Skeletal muscle cell (primary cell): ENCODE data around the gene PPM1H.

Experiments
- DNase-seq: peaks from one replicate; pipeline ENCODE4 v3.0.0-alpha.2; 2010; ENCODE audit warnings: low read depth
- H3K4me3 ChIP-seq: 2 replicates; pipeline ENCODE4 v1.5.1; 2011; ENCODE audit warnings: low read depth, mild to moderate bottlenecking, control low read depth, low read length, moderate library complexity

PPM1H gene

GRCh38 chr12:62784576-62784975, 150.4 kb downstream of the PPM1H start:
- no peak overlapping the region for H3K4me3 ChIP-seq
- no peak for DNase-seq

DNA sequence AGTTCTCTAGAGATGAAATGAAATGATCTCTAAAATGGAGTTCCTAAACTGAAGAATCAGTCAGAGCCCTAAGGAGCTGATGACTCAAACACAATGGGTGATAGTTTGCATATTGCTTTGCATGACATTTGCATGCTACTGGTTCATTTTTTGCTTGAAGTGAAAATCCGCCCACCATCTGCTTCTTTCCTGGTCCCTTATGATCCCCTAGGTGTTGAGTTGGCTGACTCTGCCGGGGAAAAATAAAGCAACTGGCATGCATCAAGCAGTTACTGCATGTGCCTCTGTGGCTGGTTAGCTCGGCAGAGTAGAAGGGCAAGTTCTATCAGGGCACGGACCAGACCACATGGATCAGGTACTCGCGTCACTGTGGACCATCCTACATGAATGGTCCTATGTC, 151.1 kb downstream of the PPM1H start:
- DNase-seq: no peak

GRCh38 chr12:62781136-62781880, 153.6 kb downstream of the PPM1H start:
- no peak for DNase-seq
- no peak overlapping the region for H3K4me3 ChIP-seq

More for the DNA sequence above, 151.1 kb downstream of the PPM1H start:
- H3K4me3 ChIP-seq: no peak overlapping the region

- DNase-seq: no peak
- no peak overlapping the region for H3K4me3 ChIP-seq
These were observed 155.5 kb downstream of the PPM1H start for GRCh38 chr12:62779488-62779887.

DNA sequence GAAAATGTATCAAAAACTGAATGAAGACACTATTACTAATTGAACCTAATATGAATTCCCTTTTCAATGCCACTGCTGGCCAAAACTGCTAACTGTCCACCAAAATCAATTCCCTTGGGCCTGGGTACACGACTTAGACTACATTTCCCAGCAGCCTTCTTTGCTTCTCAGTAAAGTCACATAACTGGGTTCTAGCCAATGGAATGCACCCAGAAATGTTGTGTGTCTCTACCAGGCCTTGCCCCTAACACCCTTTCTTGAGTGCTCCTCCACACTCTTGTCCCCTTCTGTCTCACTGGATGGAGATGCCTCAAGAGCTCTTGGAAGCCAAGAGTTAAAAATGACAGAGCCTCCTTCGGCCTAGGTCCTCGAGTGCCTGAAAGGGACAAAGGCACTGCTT, 156.8 kb downstream of the PPM1H start:
- DNase-seq: no peak
- H3K4me3 ChIP-seq: no peak overlapping the region

GRCh38 chr12:62776997-62777396, 158.0 kb downstream of the PPM1H start:
- DNase-seq: no peak
- H3K4me3 ChIP-seq: no peak overlapping the region

- no peak for DNase-seq
- no peak overlapping the region for H3K4me3 ChIP-seq
These were observed 158.4 kb downstream of the PPM1H start for GRCh38 chr12:62776575-62776974.

DNA sequence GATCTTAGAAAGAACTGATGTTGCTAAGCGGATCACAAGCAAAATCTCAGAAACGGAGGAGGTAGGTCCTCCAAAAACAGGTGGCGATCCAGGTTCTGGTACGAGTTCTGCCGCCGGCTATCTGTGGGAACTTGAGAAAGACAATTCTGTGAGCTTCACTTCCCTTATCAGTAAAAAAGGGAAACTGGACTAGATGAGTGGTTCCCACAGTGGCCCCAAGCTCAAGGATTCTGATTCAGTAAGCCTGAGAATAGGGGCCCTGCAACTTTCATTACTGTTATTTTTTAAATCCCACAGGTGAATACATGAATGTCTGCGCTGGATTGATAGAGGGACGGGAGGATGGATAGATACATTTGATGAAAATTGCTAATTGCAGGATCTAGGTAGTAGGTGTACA, 160.2 kb downstream of the PPM1H start:
- H3K4me3 ChIP-seq: no peak overlapping the region
- DNase-seq: no peak

GRCh38 chr12:62772416-62772955, 162.5 kb downstream of the PPM1H start:
- H3K4me3 ChIP-seq: no peak overlapping the region

GRCh38 chr12:62771828-62772227, 163.1 kb downstream of the PPM1H start:
- no peak overlapping the region for H3K4me3 ChIP-seq
- no peak for DNase-seq

More at GRCh38 chr12:62772416-62772955, 162.5 kb downstream of the PPM1H start:
- no peak for DNase-seq

GRCh38 chr12:62770381-62770780, 164.6 kb downstream of the PPM1H start:
- no peak for DNase-seq
- no peak overlapping the region for H3K4me3 ChIP-seq

GRCh38 chr12:62769076-62769619, 165.8 kb downstream of the PPM1H start:
- DNase-seq: no peak
- H3K4me3 ChIP-seq: no peak overlapping the region

DNA sequence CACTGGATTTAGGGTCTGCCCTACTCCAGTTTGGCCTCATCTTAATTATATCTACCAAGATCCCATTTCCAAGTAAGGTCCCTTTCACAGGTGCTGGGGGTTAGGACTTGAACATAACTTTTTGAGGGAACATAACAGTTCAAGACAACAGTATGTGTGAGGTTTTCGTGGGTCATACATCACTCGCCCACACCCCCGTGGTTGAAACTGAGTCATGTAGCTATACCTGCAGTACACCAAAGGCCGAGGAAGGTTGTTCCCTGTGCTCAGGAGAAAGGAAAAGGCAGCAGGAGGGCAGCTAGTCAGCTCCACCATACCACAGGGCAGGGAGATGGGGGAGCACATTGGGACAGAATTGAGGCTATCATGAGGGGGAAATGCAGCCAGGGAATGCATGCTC, 167.0 kb downstream of the PPM1H start:
- no peak for DNase-seq
- H3K4me3 ChIP-seq: no peak overlapping the region

DNA sequence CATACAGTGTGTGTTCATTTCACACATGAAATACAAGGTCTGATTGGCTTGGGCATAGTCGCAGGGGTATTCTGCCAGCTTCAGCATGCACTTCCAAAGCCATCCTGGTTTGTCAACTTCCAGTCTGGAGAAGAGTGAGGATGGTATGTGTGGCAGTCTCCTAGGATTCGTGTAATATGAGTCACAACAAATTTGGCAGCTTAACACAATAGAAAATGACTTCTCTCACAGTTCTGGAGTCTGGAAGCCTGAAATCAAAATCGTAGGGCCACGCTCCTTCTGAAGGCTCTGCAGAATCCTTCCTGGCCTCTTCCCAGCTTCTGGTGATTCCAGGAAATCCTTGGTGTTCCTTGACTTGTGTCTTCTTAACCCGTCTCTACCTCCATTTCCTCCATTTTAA, 167.5 kb downstream of the PPM1H start:
- no peak overlapping the region for H3K4me3 ChIP-seq
- no peak for DNase-seq

DNA sequence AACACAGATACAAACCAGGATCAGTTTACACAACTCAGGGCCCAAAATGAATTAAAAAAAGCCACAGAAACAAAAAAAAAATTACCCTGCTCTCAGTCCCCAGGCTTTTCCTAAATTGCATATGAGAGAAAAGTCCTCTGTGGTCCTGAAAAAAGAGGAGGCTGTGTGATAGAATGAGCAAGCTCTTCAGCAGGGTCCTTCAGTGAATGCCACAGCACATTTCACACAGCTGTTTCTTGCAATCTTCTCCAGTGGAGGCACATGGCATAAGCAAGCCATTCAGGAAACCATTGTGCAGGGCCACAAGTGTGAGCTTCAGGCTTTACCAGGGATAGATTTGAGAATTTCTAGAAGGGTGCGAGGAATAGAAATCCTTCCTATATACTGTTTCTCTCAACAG, 168.5 kb downstream of the PPM1H start:
- DNase-seq: no peak

DNA sequence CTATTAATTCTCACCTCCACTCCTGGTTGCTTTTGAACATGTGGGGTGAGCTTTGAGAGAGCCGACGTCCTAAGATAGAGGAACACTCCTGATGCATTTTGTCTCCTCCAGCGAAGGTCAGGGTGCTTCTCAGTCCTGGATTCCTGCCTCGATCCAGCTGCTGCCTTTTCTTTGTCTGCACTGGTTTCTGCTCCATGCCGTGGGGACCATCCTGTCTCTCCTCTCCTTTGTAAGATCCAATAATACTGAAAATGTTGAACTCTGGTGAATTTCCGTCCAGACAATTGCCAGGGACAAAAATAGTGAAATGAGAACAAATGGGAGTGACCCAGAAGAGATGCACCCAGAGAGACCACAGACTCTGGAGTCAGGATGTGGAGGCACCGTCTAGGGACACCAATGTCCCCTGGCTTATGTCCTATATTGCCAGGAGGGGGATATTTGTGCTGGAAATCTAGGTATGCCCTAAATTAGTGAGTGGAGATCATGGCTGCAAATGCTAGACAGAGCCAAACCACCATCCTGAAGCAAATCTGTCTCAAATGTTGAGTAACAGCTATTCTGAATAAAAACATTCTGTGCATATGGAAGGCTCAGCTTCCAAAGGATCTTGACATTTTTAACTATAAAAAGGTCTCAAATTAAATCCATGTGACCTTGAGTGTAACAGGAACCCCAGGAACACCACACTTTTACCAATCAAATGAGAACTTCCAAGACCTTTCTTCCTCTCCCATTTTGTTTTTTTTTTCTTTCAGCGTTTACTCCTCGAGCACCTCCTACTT, 170.9 kb downstream of the PPM1H start:
- no peak overlapping the region for H3K4me3 ChIP-seq
- DNase-seq: no peak

More for the DNA sequence above, 168.5 kb downstream of the PPM1H start:
- no peak overlapping the region for H3K4me3 ChIP-seq

DNA sequence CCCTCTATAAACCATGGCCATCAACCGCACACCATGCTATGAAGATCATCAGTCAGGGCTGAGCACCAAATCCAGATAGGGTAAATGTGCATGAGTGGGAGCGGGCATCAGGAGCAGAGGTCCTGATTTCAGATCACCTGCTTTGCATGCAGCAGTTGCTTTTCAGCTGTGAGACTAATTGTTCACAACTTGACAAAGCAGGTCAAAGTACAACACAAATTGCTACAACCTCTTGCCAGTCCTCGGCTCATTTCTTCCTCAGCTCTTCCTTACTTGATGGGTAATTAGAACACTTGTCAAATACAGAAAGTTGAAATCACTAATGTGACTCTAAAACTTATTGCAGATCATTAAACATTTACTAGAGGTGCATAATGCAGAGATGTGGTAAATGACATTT, 171.6 kb downstream of the PPM1H start:
- H3K4me3 ChIP-seq: no peak overlapping the region
- no peak for DNase-seq

- no peak for DNase-seq
- H3K4me3 ChIP-seq: no peak overlapping the region
These were observed 172.3 kb downstream of the PPM1H start for GRCh38 chr12:62762645-62763044.

GRCh38 chr12:62761658-62762057, 173.3 kb downstream of the PPM1H start:
- DNase-seq: peak; percentile 82
- H3K4me3 ChIP-seq: no peak overlapping the region

DNA sequence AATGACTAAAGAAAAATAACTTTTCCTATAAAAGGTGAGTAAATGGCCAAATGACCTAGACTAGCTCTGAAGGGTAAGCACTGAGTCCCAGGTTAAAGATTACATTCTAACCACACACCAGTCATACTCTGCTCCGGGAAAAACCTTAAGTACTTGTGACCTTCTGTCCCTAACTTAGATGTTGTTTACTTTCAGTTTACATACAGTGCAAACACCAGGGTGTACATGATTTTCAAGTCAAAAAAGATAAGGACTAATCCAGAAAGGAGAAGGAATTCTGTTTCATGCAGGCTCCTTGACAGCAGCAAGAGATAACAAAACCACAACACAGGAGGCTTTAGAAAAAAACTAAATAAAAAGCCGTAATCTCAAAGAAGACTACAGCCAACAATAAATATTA, 174.2 kb downstream of the PPM1H start:
- no peak overlapping the region for H3K4me3 ChIP-seq
- no peak for DNase-seq
